ENCODE data around the gene CDH11.

CDH11 gene

DNA sequence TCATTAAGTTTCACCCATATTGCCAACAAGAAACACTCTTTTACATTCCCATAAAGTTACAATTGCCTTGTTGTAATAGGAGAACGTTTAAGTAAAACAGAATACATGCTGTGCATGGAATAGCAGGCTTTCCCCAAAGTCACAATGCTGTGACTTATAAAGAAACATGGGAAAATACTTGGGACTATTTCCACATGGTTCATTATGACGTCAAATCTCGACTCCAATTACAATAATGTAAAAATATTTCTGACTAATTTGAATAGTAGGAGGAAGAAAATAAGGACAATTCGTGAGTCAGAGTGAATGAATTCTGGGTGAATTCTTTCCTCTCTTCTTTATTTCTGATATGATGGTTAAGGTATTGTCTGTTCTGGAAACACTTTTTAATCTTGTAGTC, 52.8 kb downstream of the CDH11 start:
- H3K9me3 ChIP-seq (ENCODE audit: low read length) = no peaks in the 10 kb centered on the region
- no peak overlapping the region for H2AFZ ChIP-seq (ENCODE audit: low read length)
- TF ChIP-seq EZH2 (IDR thresholded peaks at IDR 0.05; ENCODE audit: borderline replicate concordance, low read length) = no peak
- TF ChIP-seq, protein P1, sequence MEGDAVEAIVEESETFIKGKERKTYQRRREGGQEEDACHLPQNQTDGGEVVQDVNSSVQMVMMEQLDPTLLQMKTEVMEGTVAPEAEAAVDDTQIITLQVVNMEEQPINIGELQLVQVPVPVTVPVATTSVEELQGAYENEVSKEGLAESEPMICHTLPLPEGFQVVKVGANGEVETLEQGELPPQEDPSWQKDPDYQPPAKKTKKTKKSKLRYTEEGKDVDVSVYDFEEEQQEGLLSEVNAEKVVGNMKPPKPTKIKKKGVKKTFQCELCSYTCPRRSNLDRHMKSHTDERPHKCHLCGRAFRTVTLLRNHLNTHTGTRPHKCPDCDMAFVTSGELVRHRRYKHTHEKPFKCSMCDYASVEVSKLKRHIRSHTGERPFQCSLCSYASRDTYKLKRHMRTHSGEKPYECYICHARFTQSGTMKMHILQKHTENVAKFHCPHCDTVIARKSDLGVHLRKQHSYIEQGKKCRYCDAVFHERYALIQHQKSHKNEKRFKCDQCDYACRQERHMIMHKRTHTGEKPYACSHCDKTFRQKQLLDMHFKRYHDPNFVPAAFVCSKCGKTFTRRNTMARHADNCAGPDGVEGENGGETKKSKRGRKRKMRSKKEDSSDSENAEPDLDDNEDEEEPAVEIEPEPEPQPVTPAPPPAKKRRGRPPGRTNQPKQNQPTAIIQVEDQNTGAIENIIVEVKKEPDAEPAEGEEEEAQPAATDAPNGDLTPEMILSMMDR (IDR thresholded peaks at IDR 0.05; ENCODE audit: low read length) = no peak
- no peaks in the 10 kb centered on the region for H3K27me3 ChIP-seq (ENCODE audit: insufficient read depth, low read length)
- H3K9me2 ChIP-seq (ENCODE audit: low read depth, low read length) = no peaks in the 10 kb centered on the region
- H3K9ac ChIP-seq (ENCODE audit: low read length) = no peak overlapping the region
- no peaks in the 10 kb centered on the region for H3K36me3 ChIP-seq (ENCODE audit: insufficient read depth, low read length)
- no peaks in the 10 kb centered on the region for H3K4me1 ChIP-seq (ENCODE audit: insufficient read depth, low read length, severe bottlenecking)
- H4K20me1 ChIP-seq (ENCODE audit: insufficient read depth, low read length) = no peaks in the 10 kb centered on the region
- no peaks in the 10 kb centered on the region for H3F3A ChIP-seq (ENCODE audit: insufficient read depth, low read length)
- no peaks in the 10 kb centered on the region for H3K79me2 ChIP-seq (ENCODE audit: insufficient read depth, low read length)
- H3K4me3 ChIP-seq (ENCODE audit: low read depth, low read length, poor library complexity, severe bottlenecking) = no peak overlapping the region
- H3K4me2 ChIP-seq (ENCODE audit: low read length) = no peak overlapping the region
- no peak overlapping the region for H3K27ac ChIP-seq (ENCODE audit: low read depth, low read length, poor library complexity, severe bottlenecking)

DNA sequence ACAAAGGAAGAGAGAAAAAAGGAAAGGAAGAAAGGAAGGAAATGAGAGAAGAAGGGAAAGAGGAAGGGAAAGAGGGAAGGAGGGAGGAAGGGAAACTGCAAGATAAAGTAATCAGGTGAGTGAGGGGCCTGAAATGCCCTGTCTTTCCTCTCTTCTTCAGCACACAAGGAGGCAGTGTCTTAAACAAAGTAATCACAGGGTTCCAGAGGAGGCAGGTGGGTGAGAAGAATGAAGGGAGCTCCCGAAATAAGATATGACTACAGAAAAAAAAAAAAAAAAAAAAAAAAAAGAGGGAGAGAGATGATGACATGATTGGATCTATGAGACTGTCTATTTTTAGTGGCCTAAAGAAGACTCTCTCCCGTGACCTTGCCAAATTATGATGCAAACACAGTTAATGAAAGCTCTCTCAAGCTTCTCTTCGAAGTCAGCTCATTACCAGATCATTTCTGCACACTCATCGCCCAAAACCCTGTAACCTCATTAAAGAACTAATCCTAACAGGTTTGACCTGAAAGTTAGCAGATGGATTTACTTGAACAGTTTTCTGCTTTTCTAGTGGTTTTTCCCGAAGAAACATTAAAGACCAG, 53.6 kb downstream of the CDH11 start:
- no peaks in the 10 kb centered on the region for H3K79me2 ChIP-seq (ENCODE audit: insufficient read depth, low read length)
- H3K27ac ChIP-seq (ENCODE audit: low read depth, low read length, poor library complexity, severe bottlenecking) = no peak overlapping the region
- H3K4me2 ChIP-seq (ENCODE audit: low read length) = no peak overlapping the region

DNA sequence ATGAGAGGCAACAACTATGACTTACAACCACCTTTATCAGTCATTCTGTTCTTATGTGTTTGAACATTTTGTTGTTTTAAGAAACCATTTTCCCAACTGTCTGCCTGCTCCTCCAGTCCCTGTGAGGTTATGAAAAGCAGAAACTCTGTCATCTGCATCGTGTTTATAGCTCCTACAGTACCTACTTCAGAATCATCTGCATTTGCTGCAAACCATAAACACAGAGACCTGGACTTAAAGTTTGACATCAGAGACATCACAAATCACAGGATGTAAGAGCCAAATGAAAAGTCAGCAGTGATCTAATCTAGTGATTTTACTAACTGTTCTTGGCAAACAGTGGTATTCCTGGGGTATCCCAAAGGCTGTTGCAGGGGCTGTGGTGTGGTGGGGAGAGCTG, 55.2 kb downstream of the CDH11 start:
- H3K4me3 ChIP-seq (ENCODE audit: low read depth, low read length, poor library complexity, severe bottlenecking) = no peak overlapping the region
- no peak overlapping the region for H2AFZ ChIP-seq (ENCODE audit: low read length)
- no peak overlapping the region for H3K4me2 ChIP-seq (ENCODE audit: low read length)
- H3K36me3 ChIP-seq (ENCODE audit: insufficient read depth, low read length) = no peaks in the 10 kb centered on the region
- H3K9me3 ChIP-seq (ENCODE audit: low read length) = no peaks in the 10 kb centered on the region
- TF ChIP-seq, protein P1 (IDR thresholded peaks at IDR 0.05; ENCODE audit: low read length) = no peak
- no peak for TF ChIP-seq EZH2 (IDR thresholded peaks at IDR 0.05; ENCODE audit: borderline replicate concordance, low read length)
- H3K27ac ChIP-seq (ENCODE audit: low read depth, low read length, poor library complexity, severe bottlenecking) = no peak overlapping the region
- no peaks in the 10 kb centered on the region for H3K27me3 ChIP-seq (ENCODE audit: insufficient read depth, low read length)
- H3K9ac ChIP-seq (ENCODE audit: low read length) = no peak overlapping the region
- no peaks in the 10 kb centered on the region for H3K79me2 ChIP-seq (ENCODE audit: insufficient read depth, low read length)
- no peaks in the 10 kb centered on the region for H4K20me1 ChIP-seq (ENCODE audit: insufficient read depth, low read length)
- no peaks in the 10 kb centered on the region for H3F3A ChIP-seq (ENCODE audit: insufficient read depth, low read length)
- H3K9me2 ChIP-seq (ENCODE audit: low read depth, low read length) = no peaks in the 10 kb centered on the region
- no peaks in the 10 kb centered on the region for H3K4me1 ChIP-seq (ENCODE audit: insufficient read depth, low read length, severe bottlenecking)

More for the DNA sequence above, 53.6 kb downstream of the CDH11 start:
- TF ChIP-seq, protein P1 (IDR thresholded peaks at IDR 0.05; ENCODE audit: low read length) = no peak
- no peak for TF ChIP-seq EZH2 (IDR thresholded peaks at IDR 0.05; ENCODE audit: borderline replicate concordance, low read length)
- Histone ChIP-seq H3F3A (ENCODE audit: insufficient read depth, low read length) (no peaks in the 10 kb centered on the region), H3K9ac (ENCODE audit: low read length) (no peak overlapping the region), H3K9me2 (ENCODE audit: low read depth, low read length) (no peaks in the 10 kb centered on the region), H2AFZ (ENCODE audit: low read length) (no peak overlapping the region), H3K27me3 (ENCODE audit: insufficient read depth, low read length) (no peaks in the 10 kb centered on the region), H3K4me1 (ENCODE audit: insufficient read depth, low read length, severe bottlenecking) (no peaks in the 10 kb centered on the region), H4K20me1 (ENCODE audit: insufficient read depth, low read length) (no peaks in the 10 kb centered on the region), H3K36me3 (ENCODE audit: insufficient read depth, low read length) (no peaks in the 10 kb centered on the region), H3K9me3 (ENCODE audit: low read length) (no peaks in the 10 kb centered on the region), H3K4me3 (ENCODE audit: low read depth, low read length, poor library complexity, severe bottlenecking) (no peak overlapping the region)
